SU-DHL-6 (cell line): ENCODE data around the gene NEIL3.

ENCODE experiments used
- H2AFZ ChIP-seq: fragments of 200-600 bp; sonication (generic); 2 replicates; pipeline ENCODE4 v1.6.1; 2014; ENCODE audit warnings: low read depth, mild to moderate bottlenecking, moderate library complexity, mixed read lengths, antibody characterized with exemption, low read length; ENCODE audit not compliant: severe bottlenecking
- H3F3A ChIP-seq: fragments of 200-600 bp; shearing (Covaris generic); 2 replicates; pipeline ENCODE4 v1.6.0; 2016; ENCODE audit warnings: antibody characterized with exemption, mild to moderate bottlenecking; ENCODE audit not compliant: insufficient read depth
- H3K27ac ChIP-seq: fragments of 200-600 bp; sonication (generic); 2 replicates; pipeline ENCODE4 v1.5.1; 2016; ENCODE audit warnings: low read depth, mild to moderate bottlenecking, low read length, moderate library complexity, mixed read lengths
- H3K27me3 ChIP-seq: fragments of 200-600 bp; sonication (generic), shearing (Covaris generic); 2 replicates; pipeline ENCODE4 v1.6.0; 2014; ENCODE audit warnings: mild to moderate bottlenecking, low read length
- H3K36me3 ChIP-seq: fragments of 200-600 bp; sonication (generic); 2 replicates; pipeline ENCODE4 v1.6.1; 2014; ENCODE audit warnings: mild to moderate bottlenecking, low read length, mixed read lengths
- H3K4me2 ChIP-seq: fragments of 300-600, 200-600 bp; shearing (Covaris generic), sonication (generic); 2 replicates; pipeline ENCODE4 v1.6.0; 2014; ENCODE audit warnings: low read length, low read depth, mild to moderate bottlenecking; ENCODE audit not compliant: poor library complexity, severe bottlenecking
- H3K4me3 ChIP-seq: fragments of 200-600 bp; sonication (generic); 2 replicates; pipeline ENCODE4 v1.5.1; 2014; ENCODE audit warnings: antibody characterized with exemption, low read length, mild to moderate bottlenecking, mixed read lengths; ENCODE audit not compliant: insufficient read depth, poor library complexity, severe bottlenecking
- H3K79me2 ChIP-seq: fragments of 200-600 bp; sonication (generic); 2 replicates; pipeline ENCODE4 v1.6.1; 2014; ENCODE audit warnings: mild to moderate bottlenecking, low read length, moderate library complexity; ENCODE audit not compliant: insufficient read depth
- H3K9ac ChIP-seq: fragments of 200-600 bp; sonication (generic); 2 replicates; pipeline ENCODE4 v1.7.0; 2014; ENCODE audit warnings: mild to moderate bottlenecking, low read length
- H3K9me2 ChIP-seq: fragments of 200-600 bp; sonication (generic); replicated peaks from 2 replicates; pipeline ENCODE4 v1.6.1; 2014; ENCODE audit warnings: low read length; ENCODE audit not compliant: insufficient read depth
- H3K9me3 ChIP-seq: fragments of 200-600 bp; sonication (generic); 2 replicates; pipeline ENCODE4 v1.6.1; 2014; ENCODE audit warnings: low read length, mixed read lengths; ENCODE audit not compliant: insufficient read depth
- H4K20me1 ChIP-seq: fragments of 200-600 bp; sonication (generic); 2 replicates; pipeline ENCODE4 v1.6.1; 2014; ENCODE audit warnings: low read depth, mild to moderate bottlenecking, antibody characterized with exemption, low read length, moderate library complexity, mixed read lengths
- EZH2phosphoT487 ChIP-seq: fragments of 200-600 bp; sonication (generic), shearing (Covaris generic); conservative IDR thresholded peaks from 2 replicates; pipeline ENCODE4 v1.6.1; 2018; ENCODE audit warnings: mild to moderate bottlenecking, antibody characterized with exemption, low read length, moderate library complexity, mixed read lengths
- TF ChIP-seq, protein P1 (sequence below): fragments of 200-600 bp; sonication (generic); IDR thresholded peaks from one replicate; pipeline ENCODE4 v1.5.1; 2017; ENCODE audit warnings: antibody characterized with exemption, mild to moderate bottlenecking, low read length, moderate library complexity; ENCODE audit not compliant: insufficient read depth, poor library complexity, severe bottlenecking

The NEIL3 gene

DNA sequence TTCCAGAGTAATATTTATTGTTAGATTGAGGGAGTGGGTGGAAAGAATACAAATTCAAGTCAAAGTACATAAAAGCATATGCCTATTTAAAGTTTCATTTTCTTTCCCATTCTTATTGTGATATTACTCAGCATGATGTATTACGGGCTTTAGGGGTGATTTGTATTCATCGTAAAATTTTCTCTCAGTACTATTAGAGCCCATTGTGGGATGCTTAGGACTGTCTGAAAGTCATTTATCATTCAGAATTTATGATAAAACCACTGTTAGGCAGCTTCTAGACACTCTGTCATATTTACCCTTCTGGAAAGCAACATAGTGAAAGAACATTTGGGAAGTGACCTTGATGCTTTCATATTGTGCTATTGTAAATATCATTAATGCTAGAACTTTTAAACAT, 86.7 kb downstream of the NEIL3 start:
- TF ChIP-seq, protein P1, sequence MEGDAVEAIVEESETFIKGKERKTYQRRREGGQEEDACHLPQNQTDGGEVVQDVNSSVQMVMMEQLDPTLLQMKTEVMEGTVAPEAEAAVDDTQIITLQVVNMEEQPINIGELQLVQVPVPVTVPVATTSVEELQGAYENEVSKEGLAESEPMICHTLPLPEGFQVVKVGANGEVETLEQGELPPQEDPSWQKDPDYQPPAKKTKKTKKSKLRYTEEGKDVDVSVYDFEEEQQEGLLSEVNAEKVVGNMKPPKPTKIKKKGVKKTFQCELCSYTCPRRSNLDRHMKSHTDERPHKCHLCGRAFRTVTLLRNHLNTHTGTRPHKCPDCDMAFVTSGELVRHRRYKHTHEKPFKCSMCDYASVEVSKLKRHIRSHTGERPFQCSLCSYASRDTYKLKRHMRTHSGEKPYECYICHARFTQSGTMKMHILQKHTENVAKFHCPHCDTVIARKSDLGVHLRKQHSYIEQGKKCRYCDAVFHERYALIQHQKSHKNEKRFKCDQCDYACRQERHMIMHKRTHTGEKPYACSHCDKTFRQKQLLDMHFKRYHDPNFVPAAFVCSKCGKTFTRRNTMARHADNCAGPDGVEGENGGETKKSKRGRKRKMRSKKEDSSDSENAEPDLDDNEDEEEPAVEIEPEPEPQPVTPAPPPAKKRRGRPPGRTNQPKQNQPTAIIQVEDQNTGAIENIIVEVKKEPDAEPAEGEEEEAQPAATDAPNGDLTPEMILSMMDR, result no peak

DNA sequence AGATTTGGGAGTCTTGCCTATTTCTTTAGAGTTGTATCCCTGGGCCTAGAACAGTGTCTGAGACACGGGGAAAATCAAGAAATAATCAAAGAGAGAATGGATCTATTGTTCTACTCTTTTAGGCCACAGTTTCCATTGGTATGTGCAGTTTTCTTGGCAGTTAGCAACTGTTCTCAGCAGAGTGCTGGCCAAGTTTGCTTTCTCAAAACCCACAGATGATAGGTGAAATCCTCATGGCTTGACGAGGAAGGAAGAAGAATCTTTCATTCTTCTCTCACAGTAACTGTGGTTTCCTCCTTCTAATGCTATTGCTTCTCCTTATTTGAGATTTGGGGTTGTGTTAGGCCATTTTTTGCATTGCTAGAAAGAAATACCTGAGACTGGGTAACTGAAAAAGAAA, 90.4 kb downstream of the NEIL3 start:
- TF ChIP-seq EZH2phosphoT487, result no peak
- H3K27ac ChIP-seq, result no peak overlapping the region
- H3K4me2 ChIP-seq, result no peak overlapping the region
- H3K4me3 ChIP-seq, result no peak overlapping the region
- H2AFZ ChIP-seq, result no peak overlapping the region
- no peaks in the 10 kb centered on the region for H3K79me2 ChIP-seq
- no peaks in the 10 kb centered on the region for H3K36me3 ChIP-seq
- H4K20me1 ChIP-seq, result no peaks in the 10 kb centered on the region
- no peaks in the 10 kb centered on the region for H3K9me2 ChIP-seq
- 0 out of 2 replicates have a peak, but pooled peaks cover 3% of the 10 kb centered on the region for H3K27me3 ChIP-seq
- H3F3A ChIP-seq, result no peaks in the 10 kb centered on the region
- no peaks in the 10 kb centered on the region for H3K9me3 ChIP-seq
- no peak overlapping the region for H3K9ac ChIP-seq

More for the DNA sequence above, 86.7 kb downstream of the NEIL3 start:
- Histone ChIP-seq H3K36me3 (no peaks in the 10 kb centered on the region), H3K9me3 (no peaks in the 10 kb centered on the region), H3K9ac (no peak overlapping the region), H4K20me1 (no peaks in the 10 kb centered on the region), H2AFZ (no peak overlapping the region), H3K9me2 (no peaks in the 10 kb centered on the region), H3K4me2 (no peak overlapping the region), H3K27ac (no peak overlapping the region), H3K27me3 (0 out of 2 replicates have a peak, but pooled peaks cover 3% of the 10 kb centered on the region), H3K79me2 (no peaks in the 10 kb centered on the region), H3F3A (no peaks in the 10 kb centered on the region), H3K4me3 (no peak overlapping the region)

DNA sequence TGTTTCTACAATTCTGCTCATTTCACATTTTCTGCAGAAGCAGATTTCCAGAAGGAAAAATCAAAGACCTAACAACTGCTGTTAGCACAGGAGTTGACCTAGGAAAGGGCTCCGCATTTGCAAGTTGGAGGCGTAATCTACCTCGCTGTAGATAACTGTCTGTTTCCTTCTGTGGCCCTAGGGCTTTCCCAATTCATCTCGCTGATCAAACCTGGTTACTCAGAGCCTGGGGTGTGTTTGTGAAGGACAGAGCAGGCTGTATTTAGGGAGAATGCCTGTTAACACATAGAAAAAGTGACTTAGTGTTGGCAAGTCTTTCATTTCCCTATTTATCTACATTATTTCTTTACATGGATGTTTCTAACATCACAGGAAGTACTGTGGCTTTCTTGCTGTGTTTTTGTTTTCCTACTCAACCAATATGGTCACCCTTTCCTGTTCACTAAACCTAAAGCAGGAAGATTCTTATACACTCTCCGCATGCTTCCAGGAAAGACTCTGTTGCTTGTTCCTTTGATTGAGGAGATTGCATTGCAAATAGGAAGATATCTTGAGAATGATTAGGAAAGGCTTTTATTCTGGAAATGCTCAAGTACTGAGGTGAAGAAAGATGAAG, 92.1 kb downstream of the NEIL3 start:
- no peaks in the 10 kb centered on the region for H3K9me2 ChIP-seq
- no peak overlapping the region for H3K4me2 ChIP-seq
- H2AFZ ChIP-seq, result no peak overlapping the region
- H3K27ac ChIP-seq, result no peak overlapping the region
- H3K9me3 ChIP-seq, result no peaks in the 10 kb centered on the region
- no peaks in the 10 kb centered on the region for H3F3A ChIP-seq
- no peak overlapping the region for H3K4me3 ChIP-seq
- no peak overlapping the region for H3K9ac ChIP-seq
- no peak for TF ChIP-seq EZH2phosphoT487
- TF ChIP-seq, protein P1, result no peak
- no peaks in the 10 kb centered on the region for H3K36me3 ChIP-seq
- no peaks in the 10 kb centered on the region for H3K27me3 ChIP-seq
- no peaks in the 10 kb centered on the region for H3K79me2 ChIP-seq
- H4K20me1 ChIP-seq, result no peaks in the 10 kb centered on the region

DNA sequence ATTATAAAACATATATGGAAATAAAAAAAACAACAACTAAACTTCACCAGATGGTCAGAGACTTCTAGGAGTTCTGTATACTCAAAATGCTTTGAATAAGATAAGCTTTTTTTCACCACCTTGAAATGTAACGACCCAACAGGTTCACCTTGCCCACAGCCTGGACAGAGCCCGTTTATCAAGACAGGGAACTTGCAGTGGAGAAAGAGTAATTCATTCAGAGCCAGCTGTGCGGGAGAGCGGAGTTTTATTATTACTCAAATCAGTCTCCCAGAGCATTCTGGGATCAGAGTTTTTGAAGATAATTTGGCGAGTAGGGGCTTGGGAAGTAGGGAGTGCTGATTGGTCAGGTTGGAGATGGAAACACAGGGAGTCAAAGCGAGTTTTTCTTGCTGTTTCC, 94.1 kb downstream of the NEIL3 start:
- no peaks in the 10 kb centered on the region for H3K36me3 ChIP-seq
- no peaks in the 10 kb centered on the region for H4K20me1 ChIP-seq
- H3K4me2 ChIP-seq, result no peak overlapping the region
- no peaks in the 10 kb centered on the region for H3F3A ChIP-seq
- H3K4me3 ChIP-seq, result no peak overlapping the region
- H2AFZ ChIP-seq, result no peak overlapping the region
- H3K79me2 ChIP-seq, result no peaks in the 10 kb centered on the region
- TF ChIP-seq, protein P1, result no peak
- no peak for TF ChIP-seq EZH2phosphoT487
- H3K9ac ChIP-seq, result no peak overlapping the region
- no peaks in the 10 kb centered on the region for H3K9me3 ChIP-seq
- H3K27ac ChIP-seq, result no peak overlapping the region
- no peaks in the 10 kb centered on the region for H3K27me3 ChIP-seq
- no peaks in the 10 kb centered on the region for H3K9me2 ChIP-seq
